HG02938 (cell line): ENCODE data around the gene PRKCG.
A peak's percentile ranks its signal among the peaks of the same experiment; 100 is the strongest.
"Not testable (repeated sequence)": the region's sequence is repeated elsewhere in the genome, so short reads cannot be mapped to it uniquely, and the experiment has no call there.

Source experiments
- ATAC-seq: cut with Tn5 transposase; IDR thresholded peaks from one replicate; pipeline ENCODE4 v1.9.1; 2021; ENCODE audit warnings: mild to moderate bottlenecking, moderate library complexity; ENCODE audit not compliant: unreplicated experiment

Gene PRKCG

DNA sequence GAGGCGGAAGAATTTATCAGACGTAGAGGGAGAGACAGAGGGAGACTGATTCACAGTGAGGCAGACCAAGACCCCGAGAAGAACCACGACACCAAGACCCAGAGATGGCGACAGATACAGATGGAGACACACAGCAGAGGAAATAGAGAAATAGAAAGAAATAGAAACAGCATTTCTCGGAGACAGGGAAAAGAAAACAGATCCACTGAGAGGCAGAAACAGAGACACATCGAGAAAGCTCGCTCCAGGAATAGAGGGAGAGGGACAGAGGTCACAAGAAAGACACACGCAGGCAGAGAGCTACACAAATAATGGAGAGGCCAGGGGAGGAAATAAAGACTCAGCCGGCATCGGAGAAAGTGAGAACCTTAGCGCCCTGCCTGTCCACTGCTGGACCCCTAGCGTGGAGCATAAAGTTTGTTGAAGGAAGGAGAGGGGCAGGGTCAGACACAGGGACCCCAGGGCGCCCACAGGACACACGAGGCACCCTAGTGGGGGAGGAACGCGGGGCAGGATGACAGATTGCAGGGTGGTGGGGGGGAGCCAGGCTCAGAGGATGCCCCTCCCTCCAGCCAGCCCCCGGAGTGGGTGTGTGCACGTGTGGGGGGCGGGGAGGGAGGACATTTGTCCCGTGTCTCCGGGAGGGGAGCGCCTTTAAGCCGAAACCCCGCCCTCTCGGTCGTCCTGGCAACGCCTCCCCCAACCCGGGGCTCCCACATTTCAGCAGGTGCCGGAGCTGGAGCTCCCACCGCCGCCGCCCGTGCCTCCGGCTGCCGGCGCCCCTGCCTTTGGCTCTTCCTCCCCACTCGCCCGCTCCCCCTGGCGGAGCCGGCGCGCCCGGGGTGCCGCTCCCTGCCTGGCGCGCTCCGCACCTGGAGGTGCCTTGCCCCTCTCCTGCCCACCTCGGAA lies at the start of gene PRKCG:
TSS of gene PRKCG (plus strand) at position 716 of the 909 bp plus-strand sequence. CDS start 298 bp downstream, outside the sequence.
- ATAC-seq, result no peak

DNA sequence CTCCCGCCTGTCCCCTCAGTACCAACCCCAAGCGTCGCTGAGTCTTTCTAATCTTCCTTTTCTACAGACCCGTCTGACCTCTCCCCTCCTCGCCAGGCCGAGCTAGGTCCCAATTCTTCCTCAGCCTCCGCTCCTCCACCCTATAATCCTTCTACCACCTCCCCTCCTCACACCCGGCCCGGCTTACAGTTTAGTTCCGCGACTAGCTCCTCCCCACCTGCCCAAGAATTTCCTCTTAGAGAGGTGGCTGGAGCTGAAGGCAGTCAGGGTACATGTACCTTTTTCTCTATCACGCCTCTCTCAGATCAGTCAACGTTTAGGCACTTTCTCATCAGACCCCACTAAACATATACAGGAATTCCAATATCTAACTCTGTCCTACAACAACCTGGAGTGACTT lies 49.1 kb upstream of the PRKCG start:
- not testable (repeated sequence) for ATAC-seq

DNA sequence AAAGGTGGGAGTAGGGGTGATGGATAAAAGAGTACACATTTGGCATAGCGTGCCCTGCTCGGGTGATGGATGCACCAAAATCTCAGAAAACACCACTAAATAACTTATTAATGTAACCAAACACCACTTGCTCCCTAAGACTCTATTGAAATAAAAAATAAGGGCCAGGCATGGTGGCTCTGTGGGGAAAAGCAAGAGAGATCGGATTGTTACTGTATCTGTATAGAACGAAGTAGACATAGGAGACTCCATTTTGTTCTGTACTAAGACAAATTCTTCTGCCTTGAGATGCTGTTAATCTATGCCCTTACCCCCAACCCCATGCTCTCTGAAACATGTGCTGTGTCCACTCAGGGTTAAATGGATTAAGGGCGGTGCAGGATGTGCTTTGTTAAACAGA lies 43.6 kb upstream of the PRKCG start:
- not testable (repeated sequence) for ATAC-seq

DNA sequence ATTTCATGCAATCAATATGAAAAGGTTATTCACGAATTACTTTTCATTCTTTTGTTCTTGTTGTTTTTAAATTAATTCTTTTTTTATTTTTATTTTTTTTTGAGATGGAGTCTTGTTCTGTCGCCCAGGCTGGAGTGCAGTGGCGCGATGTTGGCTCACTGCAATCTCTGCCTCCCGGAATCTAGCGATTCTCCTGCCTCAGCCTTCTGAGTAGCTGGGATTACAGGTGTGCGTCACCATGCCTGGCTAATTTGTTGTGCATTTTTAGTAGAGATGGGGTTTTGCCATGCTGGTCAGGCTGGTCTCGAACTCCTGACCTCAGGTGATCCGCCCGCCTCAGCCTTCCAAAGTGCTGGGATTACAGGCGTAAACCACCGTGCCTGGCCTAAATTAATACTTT lies 41.8 kb upstream of the PRKCG start:
- ATAC-seq, result not testable (repeated sequence)

DNA sequence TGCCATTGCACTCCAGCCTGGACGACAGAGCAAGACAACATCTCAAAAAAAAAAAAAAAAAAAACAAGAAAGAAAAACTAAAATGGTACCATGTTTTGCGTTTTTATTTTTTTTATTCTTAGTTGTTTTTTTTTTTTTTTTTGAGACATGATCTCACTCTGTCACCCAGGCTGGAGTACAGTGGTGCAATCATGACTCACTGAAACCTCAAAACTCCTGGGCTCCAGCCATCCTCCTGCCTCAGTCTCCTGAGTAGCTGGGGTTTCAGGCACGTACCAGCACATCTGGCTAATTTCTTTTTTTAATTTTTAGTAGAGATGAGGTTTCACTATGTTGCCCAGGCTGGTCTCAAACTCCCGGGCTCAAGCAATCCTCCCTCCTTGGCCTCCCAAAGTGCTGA lies 41.1 kb upstream of the PRKCG start:
- ATAC-seq, result not testable (repeated sequence)

DNA sequence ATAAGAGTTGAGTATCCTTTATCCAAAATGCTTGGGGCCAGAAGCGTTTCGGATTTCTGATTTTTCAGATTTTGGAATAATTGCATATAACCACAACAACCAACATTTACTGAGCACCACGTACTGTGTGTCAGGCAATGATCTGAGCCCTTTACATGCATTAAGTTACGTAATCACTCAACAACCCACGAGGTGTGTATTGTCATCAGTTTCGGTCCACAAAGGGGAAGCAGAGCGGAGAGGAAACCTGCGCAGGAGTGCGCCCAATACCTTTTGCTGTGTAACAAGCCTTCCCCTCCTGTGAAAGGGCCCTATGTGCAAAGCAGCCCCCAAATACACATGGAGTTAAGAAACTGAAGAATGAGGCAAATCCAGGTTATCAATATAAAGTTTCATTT lies 37.1 kb upstream of the PRKCG start:
- ATAC-seq, result no peak

DNA sequence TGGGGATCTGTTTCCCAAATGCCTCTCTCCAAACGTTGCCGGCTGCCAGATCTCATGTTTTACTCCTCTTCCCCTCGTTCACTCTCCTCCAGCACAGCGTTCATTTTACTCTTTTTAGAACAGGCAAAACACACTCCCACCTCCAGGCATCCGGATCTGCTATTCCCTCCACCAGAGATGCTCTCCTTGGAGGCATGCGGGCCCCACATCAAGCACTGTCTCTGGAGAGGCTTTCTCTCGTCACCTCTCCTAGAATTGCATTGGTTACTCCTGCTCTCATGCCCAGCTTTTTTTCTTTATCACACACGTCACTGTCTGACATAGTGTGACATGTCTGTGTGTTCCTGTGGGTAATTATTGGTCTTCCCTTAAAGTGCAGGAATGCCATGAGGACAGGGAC lies 34.4 kb upstream of the PRKCG start:
- ATAC-seq, result no peak

DNA sequence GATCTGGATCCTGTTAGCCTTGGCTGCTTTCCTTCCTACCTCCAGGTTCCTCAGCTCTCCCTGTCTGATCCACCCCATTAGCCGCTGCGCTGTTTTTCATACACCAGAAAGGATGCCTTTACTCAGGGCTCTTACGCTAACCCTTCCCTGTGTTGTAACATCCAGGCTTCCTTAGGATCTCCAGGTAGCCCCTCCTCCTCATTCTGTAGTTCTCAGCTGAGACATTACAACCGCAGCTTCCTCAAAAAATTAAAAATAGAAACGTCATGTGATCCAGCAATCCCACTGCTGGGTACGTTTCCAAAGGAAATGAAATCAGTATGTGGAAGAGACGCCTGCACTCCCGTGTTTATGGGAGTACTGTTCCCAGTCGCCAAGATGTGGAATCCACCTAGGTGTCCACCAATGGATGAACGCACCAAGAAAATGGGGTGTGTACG lies 32.7 kb upstream of the PRKCG start:
- ATAC-seq, result no peak

DNA sequence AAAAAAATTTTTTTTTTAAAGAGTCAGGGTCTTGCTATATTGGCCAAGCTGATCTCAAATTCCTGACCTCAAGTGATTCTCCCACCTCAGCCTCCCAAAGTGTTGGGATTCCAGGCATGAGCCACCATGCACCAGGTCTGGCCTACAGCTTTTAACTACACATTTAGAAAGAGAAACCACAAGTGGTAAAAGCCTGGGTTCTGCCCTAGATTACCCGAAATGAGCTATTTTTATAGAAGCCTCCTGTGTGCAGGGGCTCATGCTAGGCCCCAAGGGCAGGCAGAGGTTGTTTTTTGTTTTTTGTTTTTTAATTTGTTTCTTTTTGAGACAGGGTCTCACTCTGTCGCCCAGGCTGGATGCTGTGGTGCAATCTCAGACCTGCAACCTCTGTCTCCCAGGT lies 28.3 kb upstream of the PRKCG start:
- ATAC-seq, result peak; percentile 46

DNA sequence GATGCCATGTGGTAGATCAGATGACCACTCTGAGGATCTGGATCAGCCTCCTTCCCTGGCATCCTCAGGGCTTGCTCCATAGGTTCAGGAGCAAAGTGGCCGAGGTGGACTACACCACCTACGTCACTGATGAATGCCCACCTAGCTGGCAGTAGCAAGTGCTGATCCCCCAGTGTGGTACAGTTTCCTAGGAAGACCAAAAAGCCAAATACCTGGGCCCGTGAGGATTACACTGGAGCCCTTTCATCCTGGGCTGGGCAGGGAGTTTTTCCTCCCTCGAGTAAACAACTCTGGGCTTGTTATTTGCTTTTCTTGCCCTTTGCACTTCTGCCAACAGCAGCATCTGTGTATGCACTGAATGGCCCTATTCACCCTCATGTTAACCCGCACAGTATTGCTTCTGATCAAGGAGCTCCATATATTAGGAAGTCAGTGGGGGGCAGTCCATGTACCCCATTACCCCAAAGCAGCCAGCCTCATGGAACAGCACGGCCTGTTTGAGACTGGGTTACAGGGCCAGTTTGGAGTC lies 17.6 kb upstream of the PRKCG start:
- ATAC-seq, result no peak

DNA sequence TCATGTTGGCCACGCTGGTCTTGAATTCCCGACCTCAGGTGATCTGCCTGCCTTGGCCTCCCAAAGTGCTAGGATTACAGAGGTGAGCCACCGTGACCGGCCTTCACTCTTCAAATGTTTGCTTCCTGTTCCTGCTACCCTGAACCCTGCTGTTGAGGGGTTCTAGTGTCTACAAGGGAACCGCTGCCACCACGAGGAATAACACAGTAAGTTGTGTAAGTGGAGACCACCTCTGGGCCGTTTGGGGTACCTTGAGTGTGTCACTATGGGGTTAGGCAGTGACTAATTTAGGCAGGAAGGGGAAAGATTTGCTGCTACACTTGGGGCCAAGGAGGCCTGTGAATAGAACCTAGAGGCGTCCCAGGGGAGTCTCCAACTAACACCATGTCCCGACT lies 16.5 kb upstream of the PRKCG start:
- ATAC-seq, result no peak

DNA sequence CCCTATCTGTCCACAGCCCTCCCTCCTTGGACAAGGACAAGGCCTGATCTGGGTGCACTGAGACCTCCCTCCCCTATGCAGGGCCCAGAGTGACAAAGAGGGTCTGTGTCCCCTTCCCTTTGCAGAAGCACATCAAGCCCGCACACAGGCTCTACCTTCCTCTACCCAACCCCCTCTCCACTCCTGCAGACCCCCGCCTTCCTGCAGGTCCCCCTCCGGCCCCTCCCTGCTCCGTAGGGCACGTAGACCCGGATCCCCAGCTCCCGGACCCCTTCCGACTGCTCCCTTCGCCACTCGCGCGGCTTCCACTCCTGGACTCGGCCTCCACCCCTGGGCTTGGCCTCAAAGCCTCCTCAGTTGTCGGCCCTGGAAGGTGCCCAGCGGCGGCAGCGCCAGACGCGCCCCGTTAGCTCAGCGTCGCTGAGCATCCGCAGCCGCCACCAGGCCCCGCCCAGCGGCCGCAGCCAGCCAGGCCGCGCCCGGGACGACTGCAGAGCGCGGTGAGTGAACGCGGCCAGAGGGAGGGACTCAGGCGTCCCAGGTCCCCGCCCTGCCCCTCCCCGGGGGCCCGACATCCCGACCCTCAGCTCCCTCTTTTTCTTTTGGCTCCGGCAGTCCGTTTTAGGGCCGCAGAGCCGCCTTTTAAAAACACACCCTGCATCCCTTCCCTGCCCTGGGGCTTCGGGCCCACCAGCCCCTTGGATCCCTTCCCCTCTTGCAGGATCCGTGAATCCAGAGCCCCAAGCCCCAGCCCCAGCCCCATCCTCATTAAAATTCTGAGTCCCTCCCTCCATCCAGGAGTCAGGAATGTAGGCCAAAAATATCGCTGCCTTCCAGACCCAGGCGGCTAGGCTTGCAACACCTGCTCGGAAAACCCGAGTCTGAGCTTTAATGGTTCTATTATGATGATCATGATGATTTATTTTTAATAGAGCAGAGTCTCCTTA lies 15.8 kb upstream of the PRKCG start:
- no peak for ATAC-seq

DNA sequence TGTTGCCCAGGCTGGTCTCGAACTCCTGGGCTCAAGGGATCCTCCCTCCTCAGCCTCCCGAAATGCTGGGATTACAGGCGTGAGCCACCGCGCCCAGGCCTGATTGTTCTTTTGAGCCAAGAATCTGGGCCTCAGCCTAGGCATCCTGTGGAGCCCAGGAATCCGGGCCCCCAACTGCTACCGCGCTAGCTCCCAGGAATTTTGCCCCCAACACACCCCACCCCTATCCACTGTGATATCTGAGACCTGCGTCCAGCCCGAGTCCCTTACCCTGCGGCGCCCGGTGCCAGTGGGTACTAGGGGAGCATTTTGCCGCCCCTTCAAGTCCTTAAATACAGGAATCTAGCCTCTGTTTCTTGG lies 15.2 kb upstream of the PRKCG start:
- ATAC-seq, result no peak

DNA sequence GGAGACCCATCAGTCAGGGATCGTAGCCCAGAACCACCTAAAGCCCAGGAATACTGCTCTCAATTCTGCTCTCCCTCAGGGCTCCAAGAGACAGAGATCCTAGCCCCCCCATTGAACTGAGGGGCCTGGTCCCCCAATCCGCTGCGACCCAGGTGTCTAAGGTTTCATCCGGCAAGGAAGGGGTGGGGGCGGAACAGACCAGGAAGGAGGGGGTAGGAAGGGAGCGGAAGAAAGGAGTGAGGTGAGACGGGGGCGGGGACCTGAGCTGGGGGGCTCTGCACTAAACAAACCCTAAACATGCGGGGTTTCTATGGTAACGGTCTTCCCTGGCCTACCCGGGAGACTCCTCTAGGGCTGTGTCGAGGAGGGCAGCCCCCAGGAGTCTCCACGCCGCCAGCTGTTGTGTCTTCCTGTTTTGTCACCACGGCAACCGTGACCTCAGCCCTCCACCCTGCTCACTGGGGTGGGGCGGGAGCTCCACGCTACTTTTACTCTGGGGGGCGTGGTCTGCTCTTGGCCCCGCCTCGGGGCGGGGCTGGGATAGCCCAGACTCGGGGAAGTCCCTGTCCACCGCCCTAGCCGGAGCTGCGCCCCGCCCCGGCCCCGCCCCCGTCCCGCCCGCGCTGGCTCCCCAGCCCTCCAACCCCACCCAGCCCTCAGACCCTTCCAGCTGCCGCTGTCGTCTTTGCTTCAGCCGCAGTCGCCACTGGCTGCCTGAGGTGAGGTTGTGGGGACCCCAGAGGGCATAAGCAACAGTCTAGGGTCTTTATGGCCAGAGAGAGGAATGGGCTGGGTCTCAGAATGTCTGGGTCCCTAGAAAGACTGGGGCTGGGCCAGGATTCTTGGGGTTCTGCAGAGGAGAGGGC lies 14.5 kb upstream of the PRKCG start, which contains the start of gene MYADM:
TSS of gene MYADM (plus strand) at position 659 of the 866 bp plus-strand sequence. CDS start 5,647 bp downstream, outside the sequence.
- ATAC-seq, result peak; percentile 59

DNA sequence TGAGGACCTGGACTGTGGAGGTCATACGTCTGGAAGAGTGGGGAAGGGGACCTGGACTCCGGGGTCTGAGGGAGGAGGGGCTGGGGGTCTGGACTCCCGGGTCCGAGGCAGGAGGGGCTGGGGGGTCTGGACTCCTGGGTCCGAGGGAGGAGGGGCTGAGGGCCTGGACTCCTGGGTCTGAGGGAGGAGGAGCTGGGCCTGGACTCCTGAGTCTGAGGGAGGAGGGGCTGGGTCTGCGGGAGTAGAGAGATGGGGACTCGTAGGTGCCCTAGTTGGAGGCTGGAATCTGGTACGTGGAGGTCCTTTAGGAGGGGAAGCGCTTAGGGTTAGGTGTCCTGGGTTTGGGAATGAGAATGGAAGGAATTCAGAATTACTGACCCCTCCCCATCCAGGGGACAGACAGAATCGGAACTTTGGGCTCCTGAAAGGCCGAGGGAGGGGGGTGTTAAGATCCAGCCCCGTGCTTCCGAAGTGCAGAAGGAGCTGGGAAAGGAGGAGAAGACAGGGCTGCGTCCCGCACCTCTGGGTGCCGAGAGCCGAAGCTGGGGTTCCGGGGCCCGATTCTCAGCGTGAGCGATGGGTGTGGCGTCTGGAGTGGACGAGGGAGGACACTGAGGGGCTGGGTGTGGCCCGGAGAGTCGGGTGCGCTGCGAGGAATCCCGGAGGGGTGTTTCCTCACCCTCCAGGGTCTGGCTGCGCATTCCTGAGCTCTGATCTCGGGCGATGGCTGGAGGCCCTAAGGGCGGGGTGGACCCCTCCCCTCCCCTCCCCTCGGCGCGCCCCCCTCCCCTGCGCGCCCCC lies 13.7 kb upstream of the PRKCG start:
- no peak for ATAC-seq

DNA sequence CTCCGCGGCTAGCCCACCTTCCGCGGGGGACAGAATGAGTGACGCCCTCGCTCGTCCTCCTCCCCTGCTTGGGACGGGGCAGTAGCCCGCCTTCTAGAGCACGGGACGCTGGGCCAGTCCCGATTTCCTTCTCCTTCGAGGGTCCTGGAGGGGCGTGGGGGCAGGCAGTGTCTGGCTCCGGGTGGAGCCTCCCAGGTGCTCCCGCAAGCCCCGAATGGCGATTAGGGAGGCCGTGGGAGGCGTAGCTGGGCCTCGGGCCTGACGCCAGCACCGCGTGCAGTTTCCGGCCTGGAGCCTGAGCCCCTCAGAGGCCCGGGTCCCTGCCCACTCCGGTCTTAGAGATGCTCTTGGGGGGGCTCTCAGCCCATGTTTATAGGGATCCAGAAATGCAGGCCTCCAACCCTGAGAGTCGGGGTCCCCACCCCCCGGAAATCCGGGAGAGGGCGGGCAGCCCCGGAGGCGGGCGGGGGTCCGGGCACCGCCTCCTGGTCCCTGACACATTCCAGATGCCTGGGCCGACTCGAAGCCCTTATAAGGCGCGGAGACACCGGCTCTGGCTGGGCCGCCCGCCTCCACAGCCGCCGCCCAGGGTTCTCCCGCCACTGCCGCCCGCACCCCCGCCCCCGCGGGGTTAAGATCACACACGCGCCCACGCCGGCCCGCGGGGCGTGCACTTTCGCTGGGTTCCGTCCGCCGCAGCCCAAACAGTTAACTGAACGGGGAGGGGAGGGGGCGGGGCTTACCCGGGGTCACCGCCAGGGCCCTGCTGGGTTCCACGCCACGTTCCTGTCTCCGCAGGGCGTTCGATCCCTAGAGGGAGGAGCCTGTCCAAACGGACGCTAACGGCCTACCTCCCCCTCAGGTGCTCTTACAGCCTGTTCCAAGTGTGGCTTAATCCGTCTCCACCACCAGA lies 12.8 kb upstream of the PRKCG start:
- peak; percentile 26 for ATAC-seq

DNA sequence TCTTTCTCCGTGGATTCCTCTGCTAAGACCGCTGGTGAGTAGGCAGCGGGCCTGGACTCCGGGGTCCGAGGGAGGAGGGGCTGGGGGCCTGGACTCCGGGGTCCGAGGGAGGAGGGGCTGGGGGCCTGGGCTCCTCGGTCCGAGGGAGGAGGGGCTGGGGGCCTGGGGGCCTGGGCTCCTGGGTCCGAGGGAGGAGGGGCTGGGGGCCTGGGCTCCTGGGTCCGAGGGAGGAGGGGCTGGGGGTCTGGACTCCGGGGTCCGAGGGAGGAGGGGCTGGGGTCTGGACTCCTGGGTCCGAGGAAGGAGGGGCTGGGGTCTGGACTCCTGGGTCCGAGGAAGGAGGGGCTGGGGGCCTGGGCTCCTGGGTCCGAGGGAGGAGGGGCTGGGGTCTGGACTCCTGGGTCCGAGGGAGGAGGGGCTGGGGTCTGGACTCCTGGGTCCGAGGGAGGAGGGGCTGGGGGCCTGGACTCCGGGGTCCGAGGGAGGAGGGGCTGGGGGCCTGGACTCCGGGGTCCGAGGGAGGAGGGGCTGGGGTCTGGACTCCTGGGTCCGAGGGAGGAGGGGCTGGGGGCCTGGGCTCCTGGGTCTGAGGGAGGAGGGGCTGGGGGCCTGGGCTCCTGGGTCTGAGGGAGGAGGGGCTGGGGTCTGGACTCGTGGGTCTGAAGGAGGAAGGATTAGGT lies 12.1 kb upstream of the PRKCG start:
- ATAC-seq, result not testable (repeated sequence)

DNA sequence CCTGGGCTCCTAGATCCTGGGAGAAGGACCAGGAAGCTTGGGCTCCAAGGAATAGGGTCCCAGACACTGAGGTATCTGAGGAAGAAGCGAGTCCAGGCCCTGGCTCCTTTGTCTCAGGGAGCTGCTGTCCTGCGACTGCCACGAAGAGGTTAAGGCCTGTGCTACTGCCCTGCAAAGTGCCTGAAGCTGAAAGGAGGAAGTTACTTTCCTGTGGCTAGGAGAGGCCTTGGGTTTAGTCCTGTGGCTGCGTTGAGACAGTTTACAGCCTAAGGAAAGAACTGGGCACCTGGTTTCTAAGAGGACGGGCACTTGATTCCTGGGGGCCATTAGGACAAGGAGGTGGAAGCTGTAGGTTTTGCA lies 11.5 kb upstream of the PRKCG start:
- no peak for ATAC-seq
